H1 (cell line): Measurements from ENCODE around the gene NME8.

ENCODE experiments used
- CTCF ChIP-seq, 3 experiments: IDR thresholded peaks; 1 replicate in 2 of 3; 2 replicates in 1 of 3; pipeline versions ENCODE4 v1.5.1 to v1.6.1; 2011; ENCODE audit warnings: low read length in 3 of 3, mild to moderate bottlenecking in 3 of 3, inconsistent platforms in 2 of 3, low read depth in 1 of 3, moderate library complexity in 1 of 3; ENCODE audit not compliant: insufficient read depth in 1 of 3; ENCODE audit errors: control extremely low read depth in 1 of 3
- RNF2 ChIP-seq: fragments of 200-900, 300-1000 bp; sonication (generic); IDR thresholded peaks from 2 replicates; pipeline ENCODE4 v1.7.1; 2016; ENCODE audit warnings: borderline replicate concordance, low read depth, mild to moderate bottlenecking, antibody characterized with exemption, low read length; ENCODE audit not compliant: poor library complexity, severe bottlenecking; ENCODE audit errors: missing control alignments

- TF ChIP-seq CTCF (IDR thresholded peaks at IDR 0.05; ENCODE audit: control extremely low read depth in 1 of 3, insufficient read depth in 1 of 3, low read depth in 1 of 3, low read length in 3 of 3): no peak
- TF ChIP-seq RNF2: no peak
Observed at GRCh38 chr7:37823557-37823956, 24.8 kb upstream of the NME8 start.
